GM10248 (cell line): ENCODE data around the gene ETNPPL.

Source experiments
- CTCF ChIA-PET: fragments of 300-600 bp; sonication (Branson Sonifier 250); formaldehyde crosslinking; extraction: SDS; loops from one replicate; lab custom pipeline; 2021; ENCODE audit warnings: antibody characterized with exemption; lab: Yijun Ruan, JAX
- POLR2A ChIA-PET: fragments of 350-650 bp; sonication (Branson Sonifier 250); formaldehyde crosslinking; extraction: SDS; loops from one replicate; lab custom pipeline; 2020; ENCODE audit warnings: antibody characterized with exemption; lab: Yijun Ruan, JAX
- DNase-seq: peaks from one replicate; pipeline ENCODE4 v3.0.0; 2012; ENCODE audit errors: extremely low spot score
- TF ChIP-seq, protein P1 (sequence below): IDR thresholded peaks from 2 replicates; pipeline ENCODE4 v1.5.1; 2012; ENCODE audit warnings: mild to moderate bottlenecking, low read depth; ENCODE audit errors: extremely low read depth, missing control alignments, control extremely low read depth

Gene ETNPPL

DNA sequence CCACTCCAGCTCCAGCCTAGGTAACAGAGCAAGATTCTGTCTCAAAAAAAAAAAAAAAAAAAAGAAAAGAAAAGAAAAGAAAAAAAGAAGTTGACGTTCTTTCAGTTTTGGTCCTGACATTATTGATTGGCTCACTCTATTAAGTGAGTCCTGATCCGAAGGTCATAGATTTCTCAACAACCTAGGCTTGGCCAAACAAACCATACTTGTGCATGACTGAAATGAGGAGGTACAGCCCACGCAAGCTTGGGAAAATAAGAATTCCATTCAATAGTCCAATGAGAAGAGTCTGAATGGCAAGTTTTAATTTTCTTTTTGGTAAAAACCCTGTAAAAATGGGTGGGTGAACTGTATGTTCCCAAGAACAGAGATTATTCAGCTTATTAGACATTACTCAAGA, 3.2 kb upstream of the ETNPPL start:
- TF ChIP-seq, protein P1, sequence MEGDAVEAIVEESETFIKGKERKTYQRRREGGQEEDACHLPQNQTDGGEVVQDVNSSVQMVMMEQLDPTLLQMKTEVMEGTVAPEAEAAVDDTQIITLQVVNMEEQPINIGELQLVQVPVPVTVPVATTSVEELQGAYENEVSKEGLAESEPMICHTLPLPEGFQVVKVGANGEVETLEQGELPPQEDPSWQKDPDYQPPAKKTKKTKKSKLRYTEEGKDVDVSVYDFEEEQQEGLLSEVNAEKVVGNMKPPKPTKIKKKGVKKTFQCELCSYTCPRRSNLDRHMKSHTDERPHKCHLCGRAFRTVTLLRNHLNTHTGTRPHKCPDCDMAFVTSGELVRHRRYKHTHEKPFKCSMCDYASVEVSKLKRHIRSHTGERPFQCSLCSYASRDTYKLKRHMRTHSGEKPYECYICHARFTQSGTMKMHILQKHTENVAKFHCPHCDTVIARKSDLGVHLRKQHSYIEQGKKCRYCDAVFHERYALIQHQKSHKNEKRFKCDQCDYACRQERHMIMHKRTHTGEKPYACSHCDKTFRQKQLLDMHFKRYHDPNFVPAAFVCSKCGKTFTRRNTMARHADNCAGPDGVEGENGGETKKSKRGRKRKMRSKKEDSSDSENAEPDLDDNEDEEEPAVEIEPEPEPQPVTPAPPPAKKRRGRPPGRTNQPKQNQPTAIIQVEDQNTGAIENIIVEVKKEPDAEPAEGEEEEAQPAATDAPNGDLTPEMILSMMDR, result no peak
- ChIA-PET POLR2A (no interaction called here), CTCF (no interaction called here)
- DNase-seq, result no peak

DNA sequence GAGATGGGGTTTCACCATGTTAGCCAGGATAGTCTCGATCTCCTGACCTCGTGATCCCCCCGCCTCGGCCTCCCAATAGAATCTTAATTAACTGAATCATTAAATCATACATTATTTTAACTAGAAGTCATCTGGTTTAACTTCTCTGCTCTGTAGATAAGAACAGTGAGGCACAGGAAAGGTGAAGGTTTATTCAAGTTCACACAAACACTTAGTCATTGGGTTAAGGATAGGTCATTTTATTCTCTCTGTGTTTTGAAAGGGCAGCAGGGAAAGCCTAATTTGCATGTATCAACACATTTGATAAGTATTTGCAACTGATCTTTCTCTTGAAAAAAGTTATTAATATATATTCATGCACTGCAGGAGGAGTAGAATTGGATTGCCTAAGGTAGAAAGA, 1.1 kb upstream of the ETNPPL start:
- CTCF ChIA-PET, result no interaction called here
- POLR2A ChIA-PET, result no interaction called here
- TF ChIP-seq, protein P1, result no peak

DNA sequence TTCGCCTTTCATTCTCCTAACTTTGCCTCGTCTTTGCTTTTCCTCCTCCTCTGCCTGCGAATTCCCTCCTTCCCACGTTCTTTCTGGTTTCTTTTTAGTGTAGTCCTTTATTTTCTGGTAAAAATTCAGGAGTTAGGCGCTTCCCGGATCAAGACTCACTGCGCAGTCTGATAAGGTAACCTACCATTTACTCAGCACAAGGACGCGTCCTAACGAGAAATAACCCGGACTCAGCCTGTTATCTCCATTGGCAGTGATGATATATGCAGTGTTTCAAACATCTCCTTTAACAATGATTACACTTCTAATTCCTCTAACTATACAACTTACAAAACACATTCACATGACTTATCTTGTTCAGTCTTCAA, 357 bp upstream of the ETNPPL start:
- DNase-seq, result no peak
- TF ChIP-seq, protein P1, result no peak
- ChIA-PET POLR2A (no interaction called here), CTCF (interaction anchor here (1.5 kb wide), 1 partner anchor 9 kb away, joined by 3 read pairs; no protein-coding TSS in a partner anchor)

More for the DNA sequence above, 1.1 kb upstream of the ETNPPL start:
- no peak for DNase-seq

DNA sequence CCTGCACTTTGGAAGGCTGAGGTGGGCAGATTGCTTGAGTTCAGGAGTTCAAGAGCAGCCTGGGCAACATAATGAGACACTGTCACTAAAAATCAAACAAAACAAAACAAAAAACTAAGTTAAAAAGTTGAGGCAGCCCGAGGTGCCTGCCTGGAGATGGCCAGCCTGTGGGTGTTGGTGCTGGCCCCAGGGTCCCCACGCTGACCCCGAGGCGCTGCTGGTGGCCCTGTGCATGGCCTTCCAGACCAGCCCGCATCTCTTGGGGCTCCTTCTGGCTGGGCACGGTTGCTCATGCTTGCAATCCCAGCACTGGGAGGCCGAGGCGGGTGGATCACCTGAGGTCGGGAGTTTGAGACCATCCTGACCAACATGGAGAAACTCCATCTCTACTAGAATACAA, 4.4 kb downstream of the ETNPPL start:
- CTCF ChIA-PET, result interaction anchor here (0.7 kb wide), 1 partner anchor 9 kb away, joined by 3 read pairs; no protein-coding TSS in a partner anchor
- POLR2A ChIA-PET, result interaction anchor here (0.7 kb wide), 1 partner anchor 274 kb away, joined by 8 read pairs; no protein-coding TSS in a partner anchor
- no peak for DNase-seq
- TF ChIP-seq, protein P1, result no peak

DNA sequence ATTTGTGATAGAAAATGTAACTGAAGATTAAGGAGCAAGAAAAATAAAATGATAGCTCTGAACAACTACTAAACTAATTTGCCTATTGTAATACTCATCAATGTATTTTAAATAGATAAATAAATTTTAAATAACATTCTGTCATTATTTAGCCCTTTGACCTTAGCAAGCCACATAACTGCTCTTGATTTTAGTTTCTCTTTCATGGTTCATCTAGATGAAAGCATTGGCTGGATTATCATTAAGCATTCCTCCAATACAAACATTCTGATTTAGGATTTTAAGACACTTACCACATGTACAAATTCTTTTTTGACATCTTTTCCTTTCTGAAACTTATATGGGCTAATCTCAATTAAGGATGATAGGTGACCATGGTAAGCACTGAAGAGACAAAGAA, 8.5 kb downstream of the ETNPPL start:
- ChIA-PET POLR2A (no interaction called here), CTCF (no interaction called here)
- TF ChIP-seq, protein P1, result no peak

DNA sequence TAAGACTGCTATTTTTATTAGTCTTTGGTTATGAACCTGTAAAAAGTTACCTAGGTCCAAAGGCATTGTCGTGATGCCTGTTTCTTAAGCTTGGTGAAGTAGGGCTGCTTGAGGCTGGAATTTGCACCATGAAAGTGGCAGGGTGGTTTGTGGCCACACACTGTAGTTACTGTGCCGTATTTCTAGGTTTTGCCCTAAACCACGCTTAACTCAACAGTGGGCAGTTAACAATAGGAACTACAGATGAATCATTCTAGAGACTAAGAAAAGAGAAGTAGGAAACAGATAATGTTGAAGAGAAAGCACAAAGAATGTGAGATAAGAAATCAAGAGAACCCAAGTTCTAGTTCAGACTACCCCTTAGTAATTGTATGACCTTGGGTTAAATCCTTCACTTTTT, 11.5 kb downstream of the ETNPPL start:
- ChIA-PET CTCF (interaction anchor here (1.4 kb wide), 1 partner anchor 45 kb away, joined by 3 read pairs; no protein-coding TSS in a partner anchor), POLR2A (no interaction called here)
- no peak for DNase-seq
- TF ChIP-seq, protein P1, result no peak

More for the DNA sequence above, 8.5 kb downstream of the ETNPPL start:
- no peak for DNase-seq
